HCT116 (cell line): ENCODE measurements around the gene CALM3. TPM values are rescaled to one million over a fixed set of nuclear protein-coding genes. Genes with fewer than 3 reads are reported as not detected.

Experiments
- ATAC-seq: fragments of 200-7000 bp; cut with Tn5 transposase; 2 replicates; pipeline ENCODE4 v1.9.1; 2020; ENCODE audit warnings: mild to moderate bottlenecking, moderate library complexity
- BruUV-seq: library from RNA; stranded (reverse); fragments of 400-500 nt; replicated peaks from 2 replicates; lab custom pipeline; 2021; lab: Mats Ljungman, UMichigan
- CTCF ChIA-PET: fragments of 300-600 bp; sonication (Branson Sonifier 250); formaldehyde crosslinking; loops from one replicate; lab custom pipeline; 2021; ENCODE audit warnings: antibody characterized with exemption; lab: Charles Lee
- POLR2A ChIA-PET: fragments of 300-600, 350-600 bp; sonication (Branson Sonifier 250); formaldehyde crosslinking; loops from one replicate; lab custom pipeline; 2021; ENCODE audit warnings: antibody characterized with exemption; lab: Charles Lee
- RAD21 ChIA-PET, 2 experiments: fragments of 300-600 bp; sonication (Branson Sonifier 250); formaldehyde crosslinking; loops; one replicate each; lab custom pipeline; 2023; ENCODE audit warnings: low total read pairs in 2 of 2; ENCODE audit not compliant: uncharacterized antibody in 2 of 2, unreplicated experiment in 2 of 2, low non-redundant PET in 1 of 2; lab: Charles Lee
- DNase-seq: peaks from one replicate; pipeline ENCODE4 v3.0.0-alpha.2; 2010; ENCODE audit warnings: low read depth, low spot score
- H2AFZ ChIP-seq: fragments of 200-600 bp; shearing (Covaris generic), sonication (generic); 2 replicates; pipeline ENCODE4 v1.6.1; 2017; ENCODE audit warnings: low read depth, mixed run types, mixed read lengths, antibody characterized with exemption, low read length; ENCODE audit not compliant: poor library complexity, severe bottlenecking
- H3K27ac ChIP-seq: 2 replicates; pipeline ENCODE4 v1.5.1; 2012; ENCODE audit warnings: low read depth, low read length
- H3K27me3 ChIP-seq: fragments of 200-600 bp; sonication (generic); 2 replicates; pipeline ENCODE4 v1.6.1; 2016; ENCODE audit warnings: mixed run types, low read length, mixed read lengths; ENCODE audit not compliant: insufficient read depth
- H3K36me3 ChIP-seq, 2 experiments: fragments of 200-500 bp in 1 of 2; fragments of 200-600 bp in 1 of 2; sonication (Bioruptor generic) in 1 of 2; sonication (generic) in 1 of 2; 2 replicates each; pipeline versions ENCODE4 v1.5.1 to v1.6.1; 2014 to 2016; ENCODE audit warnings: low read length in 2 of 2, inconsistent platforms in 1 of 2, mixed read lengths in 1 of 2, mixed run types in 1 of 2; ENCODE audit not compliant: insufficient read depth in 2 of 2, control insufficient read depth in 1 of 2
- H3K4me1 ChIP-seq, 2 experiments: fragments of 200-600 bp in 1 of 2; sonication (generic) in 1 of 2; 2 replicates each; pipeline versions ENCODE4 v1.5.1 to v1.6.1; 2012 to 2017; ENCODE audit warnings: low read length in 2 of 2, inconsistent platforms in 1 of 2, mild to moderate bottlenecking in 1 of 2, mixed read lengths in 1 of 2, mixed run types in 1 of 2, moderate library complexity in 1 of 2; ENCODE audit not compliant: insufficient read depth in 2 of 2, control insufficient read depth in 1 of 2
- H3K4me2 ChIP-seq: fragments of 200-600 bp; sonication (generic); 2 replicates; pipeline ENCODE4 v1.6.1; 2017; ENCODE audit warnings: mixed run types, low read length, mixed read lengths
- H3K4me3 ChIP-seq, 2 experiments: fragments of 200-600 bp in 1 of 2; sonication (generic) in 1 of 2; replicated peaks in 1 of 2; 2 replicates each; pipeline ENCODE4 v1.5.1; 2011 to 2016; ENCODE audit warnings: low read length in 2 of 2, control low read depth in 1 of 2, low read depth in 1 of 2, mild to moderate bottlenecking in 1 of 2, mixed read lengths in 1 of 2, mixed run types in 1 of 2
- H3K79me2 ChIP-seq: fragments of 200-600 bp; sonication (generic); 2 replicates; pipeline ENCODE4 v1.6.1; 2017; ENCODE audit warnings: mild to moderate bottlenecking, mixed run types, low read length, moderate library complexity, mixed read lengths; ENCODE audit not compliant: insufficient read depth
- H3K9ac ChIP-seq: fragments of 200-600 bp; sonication (generic); 2 replicates; pipeline ENCODE4 v1.6.1; 2016; ENCODE audit warnings: low read length, mixed read lengths
- H3K9me2 ChIP-seq: fragments of 200-600 bp; sonication (generic), shearing (Covaris generic); 2 replicates; pipeline ENCODE4 v1.6.1; 2017; ENCODE audit warnings: mixed run types, mild to moderate bottlenecking, moderate library complexity; ENCODE audit not compliant: insufficient read depth
- H3K9me3 ChIP-seq, 2 experiments: fragments of 200-500 bp in 1 of 2; fragments of 200-600 bp in 1 of 2; sonication (Bioruptor generic) in 1 of 2; sonication (generic) in 1 of 2; 2 replicates each; pipeline ENCODE4 v1.6.1; 2014 to 2017; ENCODE audit warnings: low read length in 2 of 2, mixed read lengths in 2 of 2, inconsistent platforms in 1 of 2, low read depth in 1 of 2, mild to moderate bottlenecking in 1 of 2, mixed run types in 1 of 2, moderate library complexity in 1 of 2; ENCODE audit not compliant: control insufficient read depth in 1 of 2, insufficient read depth in 1 of 2
- H4K20me1 ChIP-seq: fragments of 200-600 bp; sonication (generic), shearing (Covaris generic); 2 replicates; pipeline ENCODE4 v1.6.1; 2017; ENCODE audit warnings: mixed run types, mild to moderate bottlenecking, moderate library complexity; ENCODE audit not compliant: insufficient read depth
- ATF3 ChIP-seq: IDR thresholded peaks from 2 replicates; pipeline ENCODE4 v1.6.1; 2012
- CBX3 ChIP-seq: IDR thresholded peaks from 2 replicates; pipeline ENCODE4 v1.6.1; 2012; ENCODE audit warnings: low read depth
- CEBPB ChIP-seq: IDR thresholded peaks from 2 replicates; pipeline ENCODE4 v1.6.1; 2012; ENCODE audit warnings: low read depth
- EGR1 ChIP-seq: IDR thresholded peaks from 2 replicates; pipeline ENCODE4 v1.6.1; 2012; ENCODE audit warnings: low read depth
- EZH2 ChIP-seq: fragments of 200-600 bp; sonication (generic); IDR thresholded peaks from 2 replicates; pipeline ENCODE4 v1.6.1; 2017; ENCODE audit warnings: antibody characterized with exemption, mixed run types
- EZH2phosphoT487 ChIP-seq: fragments of 200-600 bp; IDR thresholded peaks from 2 replicates; pipeline ENCODE4 v1.6.1; 2018; ENCODE audit warnings: antibody characterized with exemption, borderline replicate concordance
- FOSL1 ChIP-seq: IDR thresholded peaks from 2 replicates; pipeline ENCODE4 v1.6.1; 2012; ENCODE audit warnings: low read depth
- POLR2A ChIP-seq: IDR thresholded peaks from 2 replicates; pipeline ENCODE4 v1.7.0; 2011; ENCODE audit warnings: borderline replicate concordance; ENCODE audit not compliant: insufficient read depth, insufficient read length; ENCODE audit errors: extremely low read depth
- POLR2AphosphoS5 ChIP-seq: IDR thresholded peaks from 2 replicates; pipeline ENCODE4 v1.6.1; 2011; ENCODE audit warnings: mild to moderate bottlenecking, low read depth, low read length, moderate library complexity
- SP1 ChIP-seq: IDR thresholded peaks from 2 replicates; pipeline ENCODE4 v1.6.1; 2012; ENCODE audit warnings: low read depth
- SRF ChIP-seq: IDR thresholded peaks from 2 replicates; pipeline ENCODE4 v1.6.1; 2012; ENCODE audit warnings: low read depth
- TCF7L2 ChIP-seq: IDR thresholded peaks from 2 replicates; pipeline ENCODE4 v1.7.0; 2011; ENCODE audit warnings: borderline replicate concordance, inconsistent platforms; ENCODE audit not compliant: insufficient read depth, insufficient read length; ENCODE audit errors: extremely low read depth
- YY1 ChIP-seq: IDR thresholded peaks from 2 replicates; pipeline ENCODE4 v1.6.1; 2011; ENCODE audit warnings: low read length, low read depth, moderate library complexity, mild to moderate bottlenecking; ENCODE audit not compliant: insufficient replicate concordance; ENCODE audit errors: extremely low read depth
- ZBTB33 ChIP-seq: IDR thresholded peaks from 2 replicates; pipeline ENCODE4 v1.6.1; 2011; ENCODE audit warnings: mild to moderate bottlenecking, low read length, moderate library complexity; ENCODE audit not compliant: insufficient replicate concordance; ENCODE audit errors: extremely low read depth
- ZFX ChIP-seq: fragments of 450-650 bp; IDR thresholded peaks from 2 replicates; pipeline ENCODE4 v1.6.1; 2017
- ZNF274 ChIP-seq: fragments of 200-500 bp; sonication (Bioruptor generic); IDR thresholded peaks from 2 replicates; pipeline ENCODE4 v1.6.1; 2014; ENCODE audit warnings: mild to moderate bottlenecking, low read depth, low read length, inconsistent platforms
- intact Hi-C: fragments of 100-400 bp; cut with micrococcal nuclease; formaldehyde crosslinking; loops from 2 replicates; pipeline ENCODE4 v1.10.0; 2022
- total RNA-seq: library from RNA; stranded (reverse); gene quantifications from one replicate; pipeline ENCODE4 v1.2.1, GENCODE V29; 2021; ENCODE audit not compliant: unreplicated experiment
- TF ChIP-seq, protein P1 (sequence below): IDR thresholded peaks from 2 replicates; pipeline ENCODE4 v1.6.1; 2012

The CALM3 gene
- total RNA-seq, 1 experiment from 2014 or later = 335 TPM

- H3K9ac ChIP-seq = no peak overlapping the region
- peaks cover 5 to 11% of the 10 kb centered on the region in 2 experiments; a peak in 2 of 4 replicates for H3K9me3 ChIP-seq
- no peaks in the 10 kb centered on the region for H4K20me1 ChIP-seq
- CTCF ChIA-PET = interaction anchor here (1.0 kb wide), 1 partner anchor 11 kb away, joined by 3 read pairs; no protein-coding TSS in a partner anchor
- H3K9me2 ChIP-seq = no peaks in the 10 kb centered on the region
- no peak overlapping the region for H3K4me2 ChIP-seq
- H3K27ac ChIP-seq = no peak overlapping the region
- no peak for DNase-seq
- RAD21 ChIA-PET = no interaction called here
- H3K79me2 ChIP-seq = no peaks in the 10 kb centered on the region
- H2AFZ ChIP-seq = no peak overlapping the region
- no peaks in the 10 kb centered on the region for H3K4me1 ChIP-seq
- H3K36me3 ChIP-seq = no peaks in the 10 kb centered on the region
- TF ChIP-seq CEBPB = no peak
- no peak for TF ChIP-seq ZNF274
- no peak for TF ChIP-seq EGR1
- TF ChIP-seq SP1 = no peak
- TF ChIP-seq, protein P1, sequence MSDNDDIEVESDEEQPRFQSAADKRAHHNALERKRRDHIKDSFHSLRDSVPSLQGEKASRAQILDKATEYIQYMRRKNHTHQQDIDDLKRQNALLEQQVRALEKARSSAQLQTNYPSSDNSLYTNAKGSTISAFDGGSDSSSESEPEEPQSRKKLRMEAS = no peak
- no peak for TF ChIP-seq POLR2A
- TF ChIP-seq EZH2phosphoT487 = no peak
- H3K27me3 ChIP-seq = no peaks in the 10 kb centered on the region
- no TSS peak for BruUV-seq
- ATAC-seq = no peak
- POLR2A ChIA-PET = interaction anchor here (0.9 kb wide), 1 partner anchor 17 kb away, joined by 3 read pairs; no protein-coding TSS in a partner anchor
- intact Hi-C loops = no loop called here
- H3K4me3 ChIP-seq = no peak overlapping the region
Observed at GRCh38 chr19:46554161-46554560, 47.0 kb upstream of the CALM3 start.

- intact Hi-C loops = no loop called here
- Histone ChIP-seq H3K9me3 (peaks cover 4% of the 10 kb centered on the region in 2 experiments; a peak in 2 of 4 replicates), H3K27me3 (no peaks in the 10 kb centered on the region), H3K79me2 (no peaks in the 10 kb centered on the region), H3K4me2 (no peak overlapping the region), H3K4me1 (no peaks in the 10 kb centered on the region), H3K9me2 (no peaks in the 10 kb centered on the region), H3K9ac (no peak overlapping the region), H3K4me3 (no peak overlapping the region), H2AFZ (no peak overlapping the region), H3K27ac (no peak overlapping the region), H3K36me3 (no peaks in the 10 kb centered on the region), H4K20me1 (no peaks in the 10 kb centered on the region)
- TF ChIP-seq EZH2 = no peak
- TF ChIP-seq EZH2phosphoT487 = no peak
- no peak for TF ChIP-seq FOSL1
- no peak for TF ChIP-seq TCF7L2
- no peak for TF ChIP-seq ZNF274
- TF ChIP-seq ZBTB33 = no peak
- no peak for TF ChIP-seq YY1
- no peak for TF ChIP-seq SRF
- no peak for TF ChIP-seq CEBPB
- no peak for TF ChIP-seq CBX3
- no peak for TF ChIP-seq SP1
- no peak for TF ChIP-seq ZFX
- no peak for TF ChIP-seq POLR2A
- no peak for TF ChIP-seq POLR2AphosphoS5
- no peak for TF ChIP-seq ATF3
- POLR2A ChIA-PET = no interaction called here
- ATAC-seq (no peak), DNase-seq (no peak)
- RAD21 ChIA-PET = no interaction called here
- no TSS peak for BruUV-seq
- CTCF ChIA-PET = no interaction called here
Observed at GRCh38 chr19:46555628-46556280, 45.4 kb upstream of the CALM3 start.
